ENCODE data around the gene LAX1.
A peak's percentile ranks its signal among the peaks of the same experiment; 100 is the strongest.
"Not testable (repeated sequence)": the region's sequence is repeated elsewhere in the genome, so short reads cannot be mapped to it uniquely, and the experiment has no call there.

LAX1 gene

GRCh38 chr1:203769505-203770343 lies 4.7 kb downstream of the LAX1 start:
- peak; percentile 91 for DNase-seq (ENCODE audit: low spot score)

GRCh38 chr1:203771901-203772301 lies 6.9 kb downstream of the LAX1 start:
- peak; percentile 33 for DNase-seq (ENCODE audit: low spot score)

DNA sequence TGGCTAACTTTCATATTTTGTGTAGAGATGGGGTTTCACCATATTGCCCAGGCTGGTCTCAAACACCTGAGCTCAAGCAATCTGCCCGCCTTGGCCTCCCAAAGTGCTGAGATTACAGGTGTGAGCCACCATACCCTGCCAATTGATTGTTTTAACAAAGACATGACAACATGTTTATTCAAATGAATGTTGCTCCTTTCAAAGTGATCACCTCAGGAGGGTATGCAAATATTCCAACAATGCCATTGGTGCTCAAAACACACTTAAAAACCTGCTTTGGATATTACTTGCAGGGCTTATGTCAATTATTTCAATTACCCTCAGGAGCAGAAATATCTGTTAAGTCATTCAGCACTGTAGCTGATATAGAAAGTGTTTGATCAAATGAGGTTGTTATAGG lies 7.9 kb downstream of the LAX1 start:
- no peak for DNase-seq (ENCODE audit: low spot score)

DNA sequence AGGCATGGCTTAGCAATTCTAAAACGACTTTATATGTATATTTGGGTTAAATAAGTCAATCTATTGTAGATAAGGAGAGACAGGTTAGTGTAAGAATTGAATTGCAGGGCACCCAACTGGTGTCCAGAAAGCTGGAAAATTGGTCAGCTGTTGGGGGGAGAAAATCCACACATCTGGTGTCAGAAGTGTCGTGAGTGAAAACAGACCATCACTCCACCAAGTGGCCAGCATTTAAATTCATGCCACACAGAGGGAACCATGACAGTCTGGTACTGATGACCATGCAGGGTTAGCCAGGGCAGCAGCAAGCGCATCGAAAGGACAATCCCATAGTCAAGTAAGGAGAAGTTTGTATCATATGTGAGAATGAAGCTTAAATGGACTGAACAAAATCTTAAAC lies 11.7 kb downstream of the LAX1 start:
- DNase-seq (ENCODE audit: low spot score): no peak

- no peak for DNase-seq (ENCODE audit: low spot score)
Observed at GRCh38 chr1:203777596-203777995, 12.6 kb downstream of the LAX1 start.

GRCh38 chr1:203778146-203778545 lies 13.2 kb downstream of the LAX1 start:
- DNase-seq (ENCODE audit: low spot score): no peak

DNA sequence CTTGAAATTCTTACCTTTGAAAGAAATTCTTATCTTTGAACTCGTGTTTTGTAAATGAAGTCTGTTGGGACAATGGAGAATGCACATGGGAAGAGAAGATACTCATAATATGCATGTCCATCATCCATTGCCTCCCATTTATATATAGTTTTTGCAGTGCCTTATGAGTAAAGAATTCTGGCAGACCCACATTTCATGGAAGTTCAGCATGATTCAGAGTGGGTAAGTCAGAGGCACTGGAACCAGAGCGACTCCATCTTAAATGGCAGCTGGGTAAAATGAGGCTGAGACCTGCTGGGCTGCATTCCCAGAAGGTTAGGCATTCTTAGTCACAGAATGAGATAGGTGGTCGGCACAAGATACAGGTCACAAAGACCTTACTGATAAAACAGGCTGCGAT lies 13.8 kb downstream of the LAX1 start:
- no peak for DNase-seq (ENCODE audit: low spot score)

DNA sequence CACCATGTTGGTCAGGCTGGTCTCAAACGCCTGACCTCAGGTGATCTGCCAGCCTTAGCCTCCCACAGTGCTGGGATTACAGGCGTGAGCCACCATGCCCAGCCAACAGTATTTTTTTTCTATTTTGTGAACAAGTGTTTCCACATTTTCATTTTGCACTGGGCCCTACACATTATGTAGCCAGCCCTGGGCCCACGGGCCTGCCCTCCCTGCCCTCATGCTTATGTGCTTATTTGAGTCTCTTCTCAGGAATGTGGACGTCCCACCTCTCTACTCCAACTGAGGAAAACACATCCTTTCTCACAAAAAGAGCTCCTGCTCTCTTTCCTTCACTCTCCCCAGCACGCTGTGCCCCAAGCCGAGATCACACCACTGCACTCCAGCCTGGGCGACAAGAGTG lies 17.0 kb downstream of the LAX1 start:
- DNase-seq (ENCODE audit: low spot score): no peak

DNA sequence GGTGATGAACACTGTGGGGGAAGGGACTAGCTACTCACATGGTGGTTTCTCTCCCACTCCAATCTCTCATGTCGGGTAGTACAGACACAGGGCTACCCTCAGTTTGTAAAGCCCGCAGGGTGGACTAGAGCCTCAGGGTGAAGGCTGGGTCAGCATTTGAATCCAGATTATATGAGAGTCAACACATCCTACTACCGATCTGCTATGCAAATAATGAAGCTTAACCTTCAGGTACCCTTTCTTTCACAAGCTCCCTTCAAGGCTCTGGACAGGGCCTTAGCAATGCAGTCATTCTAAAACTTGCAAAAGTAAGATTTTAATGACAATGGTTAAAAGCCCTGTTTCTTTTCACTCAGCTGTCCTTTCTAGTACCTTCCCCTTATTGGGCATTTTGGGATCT lies 25.0 kb downstream of the LAX1 start:
- DNase-seq (ENCODE audit: low spot score): no peak

DNA sequence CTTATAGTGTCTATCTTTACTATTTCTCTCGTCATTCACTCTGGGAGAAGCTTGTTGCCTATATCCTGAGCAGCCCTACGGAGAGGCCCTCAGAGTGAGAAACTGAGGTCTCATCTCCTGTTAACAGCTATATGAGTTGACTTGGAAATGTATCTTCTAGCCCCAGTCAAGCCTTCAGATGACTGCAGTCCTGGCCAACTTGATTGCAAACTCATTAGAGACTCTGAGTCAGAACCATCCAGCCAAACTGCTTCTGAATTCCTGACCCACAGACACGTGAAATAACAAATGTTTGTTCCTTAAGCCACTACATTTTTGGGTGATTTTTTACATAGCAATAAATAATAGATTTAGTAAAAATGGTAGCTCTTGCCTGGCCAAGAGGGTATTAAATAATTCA lies 26.5 kb downstream of the LAX1 start:
- DNase-seq (ENCODE audit: low spot score): no peak

DNA sequence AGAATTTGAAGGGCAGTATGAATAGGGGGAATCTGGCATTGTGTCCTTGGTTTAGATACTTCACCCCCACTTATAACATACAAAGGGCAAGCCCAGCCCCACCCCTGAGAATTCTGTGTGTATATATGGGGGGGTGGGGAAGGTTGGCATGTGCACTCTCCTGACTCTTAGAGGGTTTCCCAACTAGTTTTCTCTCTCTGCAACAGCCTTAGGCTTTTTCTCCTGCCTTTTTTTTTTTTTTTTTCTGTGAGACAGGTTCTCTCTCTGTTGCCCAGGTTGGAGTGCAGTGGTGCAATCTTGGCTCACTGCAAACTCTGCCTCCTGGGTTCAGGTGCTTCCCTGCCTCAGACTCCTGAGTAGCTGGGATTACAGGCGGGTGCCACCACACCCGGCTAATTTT lies 27.5 kb downstream of the LAX1 start:
- no peak for DNase-seq (ENCODE audit: low spot score)

GRCh38 chr1:203793561-203793960 lies 28.6 kb downstream of the LAX1 start:
- DNase-seq (ENCODE audit: low spot score): not testable (repeated sequence)

GRCh38 chr1:203794764-203795440 lies 29.9 kb downstream of the LAX1 start:
- DNase-seq (ENCODE audit: low spot score): no peak

DNA sequence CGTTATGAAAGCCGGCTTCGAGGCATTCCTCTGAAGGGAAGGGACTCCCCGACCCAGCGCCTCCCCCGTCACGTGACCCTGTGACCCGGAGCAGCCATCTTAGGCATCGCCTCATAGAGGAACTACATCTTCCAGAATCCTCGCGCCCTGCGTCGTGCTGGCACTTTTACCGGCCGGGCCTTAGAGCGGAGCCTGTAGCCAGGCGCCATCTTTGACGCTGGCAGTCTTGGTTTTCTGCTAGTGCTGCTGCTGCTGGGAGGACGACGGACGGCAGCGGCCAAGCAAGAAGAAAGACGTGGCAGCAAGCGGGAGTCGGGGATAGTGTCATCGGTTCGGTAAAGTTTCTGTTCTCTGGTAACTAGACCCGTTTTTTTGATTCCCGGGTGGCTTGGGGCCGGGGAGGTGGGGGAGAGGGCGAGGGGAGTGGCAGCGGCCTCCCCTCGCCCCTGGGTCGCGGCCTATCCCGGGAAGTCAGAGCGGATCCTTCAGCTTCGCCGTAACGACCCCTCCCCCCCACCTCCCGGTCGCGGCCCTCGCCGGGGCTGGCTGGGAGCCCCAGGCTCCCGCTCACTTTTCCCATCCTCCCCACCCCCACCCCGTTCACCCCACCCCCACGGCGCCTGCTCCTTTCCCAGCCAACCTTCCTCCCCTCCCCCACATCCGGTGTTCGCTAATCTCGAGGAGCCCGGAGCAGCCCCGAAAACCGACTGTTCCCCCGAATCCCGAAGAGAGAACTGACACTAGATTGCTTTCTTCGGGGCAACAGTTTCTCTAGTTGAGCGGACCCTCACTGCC lies 30.7 kb downstream of the LAX1 start, which contains the start of the genes ZBED6 and ZC3H11A:
ZBED6 (plus strand) TSS at position 183 of the 795 bp plus-strand sequence. CDS start 1,900 bp downstream, outside the sequence.
ZC3H11A (plus strand) TSS at position 183 of the 795 bp plus-strand sequence. CDS start 21,448 bp downstream, outside the sequence.
- peak; percentile 98 for DNase-seq (ENCODE audit: low spot score)

- no peak for DNase-seq (ENCODE audit: low spot score)
Observed at GRCh38 chr1:203796236-203796605, 31.2 kb downstream of the LAX1 start.

DNA sequence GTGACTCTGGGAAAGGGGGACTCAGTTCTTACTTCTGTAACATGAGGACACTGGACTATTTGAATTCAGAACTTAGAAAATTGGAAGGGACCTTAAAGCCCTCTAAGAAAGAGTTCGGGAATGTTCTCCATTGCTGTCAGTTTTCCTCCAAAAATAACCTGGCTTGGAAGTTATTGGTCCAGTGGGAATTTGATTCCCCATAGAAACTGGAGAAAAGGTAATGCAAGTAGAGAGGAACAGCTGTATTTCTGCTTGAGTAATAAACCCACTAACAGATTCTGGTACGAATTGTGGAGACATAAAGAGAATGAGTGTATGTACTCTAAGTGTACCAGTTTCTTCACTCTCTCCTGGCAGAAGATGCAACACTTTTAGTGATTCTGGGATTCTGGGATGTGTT lies 32.2 kb downstream of the LAX1 start:
- DNase-seq (ENCODE audit: low spot score): no peak

- DNase-seq (ENCODE audit: low spot score): no peak
Observed at GRCh38 chr1:203797948-203798655, 33.1 kb downstream of the LAX1 start.

- no peak for DNase-seq (ENCODE audit: low spot score)
Observed at GRCh38 chr1:203799157-203799556, 34.2 kb downstream of the LAX1 start.

DNA sequence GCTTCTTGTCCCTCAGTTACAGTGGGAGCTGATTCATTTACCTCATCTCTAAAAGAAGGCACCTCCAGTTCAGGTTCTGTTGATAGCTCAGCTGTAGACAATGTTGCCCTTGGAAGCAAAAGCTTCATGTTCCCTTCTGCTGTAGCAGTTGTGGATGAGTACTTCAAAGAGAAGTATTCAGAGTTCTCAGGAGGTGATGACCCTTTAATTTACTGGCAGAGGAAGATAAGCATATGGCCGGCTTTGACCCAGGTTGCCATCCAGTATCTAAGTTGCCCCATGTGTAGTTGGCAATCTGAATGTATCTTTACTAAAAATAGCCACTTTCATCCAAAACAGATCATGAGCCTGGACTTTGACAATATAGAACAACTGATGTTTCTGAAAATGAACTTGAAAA lies 35.0 kb downstream of the LAX1 start:
- no peak for DNase-seq (ENCODE audit: low spot score)

GRCh38 chr1:203805689-203806088 lies 40.7 kb downstream of the LAX1 start:
- no peak for DNase-seq (ENCODE audit: low spot score)

- peak; percentile 51 for DNase-seq (ENCODE audit: low spot score)
Observed at GRCh38 chr1:203807196-203807595, 42.2 kb downstream of the LAX1 start.
